Activated T-cell treated with anti-CD3 and anti-CD28 coated beads, Interleukin-2, amount 50 U/mL, for 4 hours (primary cell): ENCODE data around the gene SV2C. TPM values are rescaled to one million over a fixed set of nuclear protein-coding genes. Genes with fewer than 3 reads are reported as not detected.
"Not testable (repeated sequence)": the region's sequence is repeated elsewhere in the genome, so short reads cannot be mapped to it uniquely, and the experiment has no call there.

Source experiments
- ATAC-seq, 2 donors: fragments of 200-7000 bp; cut with Tn5 transposase; one replicate each; pipeline ENCODE4 v1.10.0; 2021
- DNase-seq: peaks from one replicate; pipeline ENCODE4 v3.0.0-alpha.2; 2020
- H3K27me3 Mint-ChIP-seq: one replicate; pipeline ENCODE4 v1.8.0; 2021; ENCODE audit warnings: low read depth, mixed read lengths
- H3K36me3 Mint-ChIP-seq: one replicate; pipeline ENCODE4 v1.8.0; 2022; ENCODE audit warnings: mixed read lengths; ENCODE audit not compliant: insufficient read depth
- H3K4me1 Mint-ChIP-seq: one replicate; pipeline ENCODE4 v1.8.0; 2021; ENCODE audit warnings: low read depth, mixed read lengths
- H3K4me3 Mint-ChIP-seq: one replicate; pipeline ENCODE4 v1.8.0; 2021; ENCODE audit warnings: mild to moderate bottlenecking, moderate library complexity, mixed read lengths
- H3K9me3 Mint-ChIP-seq: one replicate; pipeline ENCODE4 v1.8.0; 2021; ENCODE audit warnings: mixed read lengths
- total RNA-seq, 3 donors: library from RNA; stranded (reverse); gene quantifications; one replicate each; pipeline ENCODE4 v1.2.1, GENCODE V29; 2021

Gene SV2C
- total RNA-seq, 3 donors from 2014 or later: not detected

- H3K4me1 Mint-ChIP-seq: peaks cover 8% of the 10 kb centered on the region
- no peaks in the 10 kb centered on the region for H3K27me3 Mint-ChIP-seq
- no peak overlapping the region for H3K4me3 Mint-ChIP-seq
- ATAC-seq (no peak), DNase-seq (no peak)
- no peaks in the 10 kb centered on the region for H3K36me3 Mint-ChIP-seq
- H3K9me3 Mint-ChIP-seq: no peaks in the 10 kb centered on the region
These were observed 236.5 kb downstream of the SV2C start for GRCh38 chr5:76319673-76320072.

DNA sequence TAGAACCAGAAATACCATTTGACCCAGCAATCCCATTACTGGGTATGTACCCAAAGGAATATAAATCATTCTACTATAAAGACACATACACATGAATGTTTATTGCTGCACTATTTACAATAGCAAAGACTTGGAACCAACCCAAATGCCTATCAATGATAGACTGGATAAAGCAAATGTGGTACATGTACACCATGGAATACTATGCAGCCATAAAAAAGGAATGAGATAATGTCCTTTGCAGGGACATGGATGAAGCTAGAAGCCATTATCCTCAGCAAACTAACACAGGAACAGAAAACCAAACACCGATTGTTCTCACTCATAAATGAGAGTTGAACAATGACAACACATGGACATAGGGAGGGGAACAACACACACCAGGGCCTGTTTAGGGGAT is 240.3 kb downstream of the SV2C start:
- not testable (repeated sequence) for H3K36me3 Mint-ChIP-seq, ATAC-seq, DNase-seq, H3K9me3 Mint-ChIP-seq, H3K27me3 Mint-ChIP-seq, H3K4me3 Mint-ChIP-seq
- H3K4me1 Mint-ChIP-seq: peaks cover 46% of the 10 kb centered on the region

GRCh38 chr5:76325326-76325725 is 242.1 kb downstream of the SV2C start:
- no peaks in the 10 kb centered on the region for H3K27me3 Mint-ChIP-seq
- H3K4me1 Mint-ChIP-seq: peaks cover 56% of the 10 kb centered on the region
- H3K36me3 Mint-ChIP-seq: no peaks in the 10 kb centered on the region
- ATAC-seq: no peak
- H3K9me3 Mint-ChIP-seq: no peaks in the 10 kb centered on the region
- peak overlapping the region; percentile 42 for H3K4me3 Mint-ChIP-seq
- DNase-seq: no peak

GRCh38 chr5:76325876-76326491 is 242.8 kb downstream of the SV2C start:
- DNase-seq (no peak), ATAC-seq (peak; percentile 46 to 56)
- Mint-ChIP-seq H3K36me3 (no peaks in the 10 kb centered on the region), H3K9me3 (no peaks in the 10 kb centered on the region), H3K27me3 (no peaks in the 10 kb centered on the region), H3K4me1 (peaks cover 61% of the 10 kb centered on the region), H3K4me3 (peak overlapping the region; percentile 42)

DNA sequence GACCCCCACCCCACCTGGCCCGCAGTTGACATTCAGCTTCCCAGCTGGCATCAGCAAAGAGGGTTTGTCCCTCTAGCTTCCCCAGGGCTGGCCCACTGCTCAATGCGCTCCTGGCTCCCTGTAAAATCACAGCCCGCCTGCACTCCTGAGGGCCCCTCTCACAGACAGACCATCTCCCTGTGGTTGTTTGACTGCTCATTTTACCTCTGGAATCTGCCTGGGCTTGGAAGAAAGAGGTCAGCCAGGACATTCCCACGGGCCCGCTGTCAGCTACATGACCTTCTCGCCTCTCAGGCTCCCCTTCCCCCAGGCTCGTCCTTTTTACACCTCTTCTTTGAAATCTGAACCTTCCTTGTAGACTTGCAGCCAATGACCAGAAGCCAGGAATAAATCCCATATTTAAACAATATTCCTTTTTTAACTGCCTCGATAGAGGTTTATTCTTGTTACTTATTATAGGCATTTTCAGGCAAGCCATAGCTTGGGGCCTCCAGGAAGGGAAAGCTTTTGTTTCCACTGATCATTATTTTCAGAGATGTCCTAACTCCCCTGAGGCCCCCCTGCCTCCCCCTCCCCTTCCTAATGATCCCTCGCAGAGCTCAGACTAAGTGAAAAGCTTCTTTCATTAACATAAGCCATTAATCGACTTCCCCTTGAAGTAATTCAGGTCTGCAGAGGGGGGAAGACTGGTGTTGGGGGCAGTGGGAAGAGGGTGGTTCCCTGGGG is 243.6 kb downstream of the SV2C start:
- Mint-ChIP-seq H3K9me3 (no peaks in the 10 kb centered on the region), H3K27me3 (no peaks in the 10 kb centered on the region), H3K4me3 (no peak overlapping the region), H3K4me1 (peaks cover 69% of the 10 kb centered on the region), H3K36me3 (no peaks in the 10 kb centered on the region)
- ATAC-seq (no peak), DNase-seq (no peak)

DNA sequence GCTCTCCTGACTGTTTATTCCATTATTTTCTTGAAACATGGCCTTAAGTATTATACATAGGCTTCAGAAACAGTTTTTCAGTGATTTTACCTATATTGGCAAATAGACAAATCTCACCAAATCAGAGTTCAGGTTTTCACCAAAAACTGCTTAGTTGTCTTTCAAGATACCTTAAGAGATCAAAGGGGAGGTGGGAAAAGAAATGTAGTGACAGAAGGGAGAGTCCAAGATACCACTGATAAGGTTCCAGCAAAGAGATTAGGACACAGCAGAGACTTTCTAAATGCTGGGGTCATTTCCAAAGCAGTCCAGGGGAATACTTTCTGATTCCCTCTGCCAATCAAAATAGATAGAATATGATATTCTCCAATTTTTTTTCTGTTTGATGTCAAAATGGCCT is 246.2 kb downstream of the SV2C start:
- Mint-ChIP-seq H3K27me3 (no peaks in the 10 kb centered on the region), H3K4me1 (peaks cover 80% of the 10 kb centered on the region), H3K36me3 (no peaks in the 10 kb centered on the region), H3K9me3 (no peaks in the 10 kb centered on the region), H3K4me3 (no peak overlapping the region)
- DNase-seq (no peak), ATAC-seq (no peak)

- H3K27me3 Mint-ChIP-seq: no peaks in the 10 kb centered on the region
- H3K4me3 Mint-ChIP-seq: peak overlapping the region; percentile 60
- DNase-seq (no peak), ATAC-seq (peak; percentile 63 to 66)
- H3K9me3 Mint-ChIP-seq: no peaks in the 10 kb centered on the region
- no peaks in the 10 kb centered on the region for H3K36me3 Mint-ChIP-seq
- peaks cover 66% of the 10 kb centered on the region for H3K4me1 Mint-ChIP-seq
These were observed 247.9 kb downstream of the SV2C start for GRCh38 chr5:76331126-76331525.

DNA sequence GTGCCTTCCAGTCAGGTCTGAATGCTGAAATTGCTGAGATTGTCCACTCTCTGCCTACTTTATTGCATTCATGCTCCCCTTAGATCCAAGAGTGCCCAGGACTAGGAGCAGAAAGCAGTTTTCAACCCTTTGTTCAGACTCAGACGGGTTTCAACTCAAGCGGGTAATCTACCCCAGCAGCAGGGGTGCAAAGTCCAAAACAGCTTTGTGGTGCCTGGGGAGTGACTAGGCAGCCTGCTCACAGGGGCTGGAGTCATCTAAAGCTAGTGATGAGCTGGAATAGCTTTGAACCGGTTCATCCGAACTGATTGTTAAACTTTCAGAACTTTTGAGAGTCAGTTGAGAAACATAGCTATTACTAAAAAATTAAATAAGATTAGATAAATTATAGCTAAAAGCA is 248.9 kb downstream of the SV2C start:
- peaks cover 57% of the 10 kb centered on the region for H3K4me1 Mint-ChIP-seq
- H3K4me3 Mint-ChIP-seq: no peak overlapping the region
- ATAC-seq: no peak
- no peaks in the 10 kb centered on the region for H3K9me3 Mint-ChIP-seq
- H3K27me3 Mint-ChIP-seq: no peaks in the 10 kb centered on the region
- DNase-seq: no peak
- no peaks in the 10 kb centered on the region for H3K36me3 Mint-ChIP-seq

- no peak for DNase-seq
- ATAC-seq: peak; percentile 47 to 54
- no peaks in the 10 kb centered on the region for H3K27me3 Mint-ChIP-seq
- no peaks in the 10 kb centered on the region for H3K36me3 Mint-ChIP-seq
- no peak overlapping the region for H3K4me3 Mint-ChIP-seq
- H3K4me1 Mint-ChIP-seq: peaks cover 55% of the 10 kb centered on the region
- no peaks in the 10 kb centered on the region for H3K9me3 Mint-ChIP-seq
These were observed 249.5 kb downstream of the SV2C start for GRCh38 chr5:76332611-76333205.

DNA sequence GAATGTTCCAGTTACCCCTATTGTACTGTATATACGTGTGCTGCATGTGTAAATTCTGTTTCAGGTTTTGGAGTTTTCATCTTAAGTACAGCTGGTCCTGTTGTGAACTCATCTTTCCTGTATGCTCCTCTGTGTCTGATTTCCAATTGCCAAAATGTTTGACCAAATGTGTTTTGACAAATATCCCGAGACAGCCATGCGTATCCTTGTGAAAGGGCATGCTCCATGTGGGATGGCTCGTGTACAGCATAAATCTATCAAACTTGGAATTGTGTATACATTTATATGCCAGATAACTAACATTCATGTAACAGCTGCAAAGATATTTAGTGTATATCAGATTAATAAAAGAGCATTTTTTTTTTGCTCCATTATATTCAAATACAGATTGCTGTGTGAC is 250.4 kb downstream of the SV2C start:
- H3K4me3 Mint-ChIP-seq: no peak overlapping the region
- DNase-seq: no peak
- no peaks in the 10 kb centered on the region for H3K36me3 Mint-ChIP-seq
- peaks cover 53% of the 10 kb centered on the region for H3K4me1 Mint-ChIP-seq
- no peaks in the 10 kb centered on the region for H3K27me3 Mint-ChIP-seq
- no peak for ATAC-seq
- H3K9me3 Mint-ChIP-seq: no peaks in the 10 kb centered on the region

GRCh38 chr5:76334574-76334973 is 251.4 kb downstream of the SV2C start:
- Mint-ChIP-seq H3K4me3 (no peak overlapping the region), H3K27me3 (no peaks in the 10 kb centered on the region), H3K4me1 (peaks cover 45% of the 10 kb centered on the region), H3K9me3 (no peaks in the 10 kb centered on the region), H3K36me3 (no peaks in the 10 kb centered on the region)
- DNase-seq (no peak), ATAC-seq (no peak)

- DNase-seq, H3K9me3 Mint-ChIP-seq, H3K27me3 Mint-ChIP-seq, H3K4me3 Mint-ChIP-seq, H3K36me3 Mint-ChIP-seq, ATAC-seq: not testable (repeated sequence)
- H3K4me1 Mint-ChIP-seq: peaks cover 38% of the 10 kb centered on the region
These were observed 252.3 kb downstream of the SV2C start for GRCh38 chr5:76335451-76335850.

DNA sequence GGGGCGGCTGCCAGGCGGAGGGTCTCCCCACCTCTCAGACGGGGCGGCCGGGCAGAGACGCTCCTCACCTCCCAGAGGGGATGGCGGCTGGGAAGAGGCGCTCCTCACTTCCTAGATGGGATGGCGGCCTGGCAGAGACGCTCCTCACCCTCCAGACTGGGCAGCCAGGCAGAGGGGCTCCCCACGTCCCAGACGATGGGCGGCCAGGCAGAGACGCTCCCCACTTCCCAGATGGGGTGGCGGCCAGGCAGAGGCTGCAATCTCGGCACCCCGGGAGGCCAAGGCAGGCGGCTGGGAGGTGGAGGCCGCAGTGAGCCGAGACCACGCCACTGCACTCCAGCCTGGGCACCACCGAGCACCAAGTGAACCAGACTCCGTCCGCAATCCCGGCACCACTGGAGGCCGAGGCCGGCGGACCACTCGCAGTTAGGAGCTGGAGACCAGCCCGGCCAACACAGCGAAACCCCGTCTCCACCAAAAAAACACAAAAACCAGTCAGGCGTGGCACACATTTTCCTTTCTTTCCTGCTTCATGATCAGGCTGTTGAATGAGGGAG is 253.1 kb downstream of the SV2C start:
- DNase-seq, H3K4me3 Mint-ChIP-seq, H3K36me3 Mint-ChIP-seq, H3K9me3 Mint-ChIP-seq, ATAC-seq, H3K27me3 Mint-ChIP-seq: not testable (repeated sequence)
- peaks cover 30% of the 10 kb centered on the region for H3K4me1 Mint-ChIP-seq

DNA sequence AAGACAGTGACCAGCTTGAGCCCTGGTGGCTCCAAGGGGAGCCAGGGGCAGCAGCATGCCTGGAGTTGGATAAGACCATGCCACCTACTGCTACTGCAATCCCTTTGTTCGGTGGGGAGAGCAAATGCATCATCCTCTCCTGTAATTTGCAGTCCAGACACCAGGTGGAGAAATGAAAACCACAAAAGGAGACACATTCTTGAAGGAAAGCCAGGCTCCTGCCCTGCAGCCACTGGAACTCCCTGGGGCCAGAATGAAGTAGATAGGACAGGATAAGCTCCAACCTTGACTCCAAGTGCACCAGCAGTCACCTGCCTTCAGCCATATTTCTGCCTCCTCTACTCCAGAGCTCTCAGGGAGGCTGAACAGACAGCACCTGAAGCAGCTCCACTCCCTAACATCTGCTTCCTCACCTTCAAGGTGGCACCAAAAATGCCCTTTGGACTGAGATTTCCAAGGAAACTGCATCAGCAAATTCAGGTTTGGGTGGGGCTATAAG is 254.8 kb downstream of the SV2C start:
- H3K36me3 Mint-ChIP-seq: no peaks in the 10 kb centered on the region

More for the DNA sequence above, 254.8 kb downstream of the SV2C start:
- Mint-ChIP-seq H3K9me3 (no peaks in the 10 kb centered on the region), H3K4me1 (peaks cover 27% of the 10 kb centered on the region), H3K4me3 (no peak overlapping the region), H3K27me3 (no peaks in the 10 kb centered on the region)
- ATAC-seq (peak; percentile 69 to 71), DNase-seq (peak; percentile 32)
